Activated CD4-positive, alpha-beta T cell treated with anti-CD3 and anti-CD28 coated beads, Interleukin-2, amount 50 U/mL, for 24 hours (primary cell): ENCODE results near the gene PRR20C.
"Not testable (repeated sequence)": the region's sequence is repeated elsewhere in the genome, so short reads cannot be mapped to it uniquely, and the experiment has no call there.

Experiments used
- DNase-seq, 2 donors: peaks; one replicate each; pipeline ENCODE4 v3.0.0-alpha.2; 2020; ENCODE audit warnings: low read depth in 1 of 2, low spot score in 1 of 2

Gene PRR20C

DNA sequence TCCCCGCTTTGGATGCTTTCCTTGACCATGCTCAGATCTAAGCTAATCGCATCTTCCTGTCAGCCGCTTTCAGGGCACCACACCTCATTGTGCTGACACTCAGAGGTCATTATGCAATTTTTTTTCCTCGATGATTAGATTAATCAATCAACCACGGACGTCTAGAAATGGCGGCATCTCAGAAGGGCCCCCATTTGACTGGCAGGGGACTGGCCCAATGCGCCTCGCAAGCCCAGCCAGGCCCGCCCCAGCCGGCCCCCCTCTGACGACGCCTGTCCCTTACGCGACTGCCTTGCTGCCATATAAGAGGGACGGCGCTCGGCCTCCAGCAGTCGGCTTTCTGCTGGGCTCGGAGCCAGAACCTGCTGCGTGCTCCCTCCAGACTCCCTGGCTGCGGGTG, at the start of gene PRR20C:
Gene PRR20C (plus strand): TSS at position 301 of the 400 bp plus-strand sequence. CDS start 387 bp downstream, outside the sequence.
- DNase-seq: not testable (repeated sequence)

DNA sequence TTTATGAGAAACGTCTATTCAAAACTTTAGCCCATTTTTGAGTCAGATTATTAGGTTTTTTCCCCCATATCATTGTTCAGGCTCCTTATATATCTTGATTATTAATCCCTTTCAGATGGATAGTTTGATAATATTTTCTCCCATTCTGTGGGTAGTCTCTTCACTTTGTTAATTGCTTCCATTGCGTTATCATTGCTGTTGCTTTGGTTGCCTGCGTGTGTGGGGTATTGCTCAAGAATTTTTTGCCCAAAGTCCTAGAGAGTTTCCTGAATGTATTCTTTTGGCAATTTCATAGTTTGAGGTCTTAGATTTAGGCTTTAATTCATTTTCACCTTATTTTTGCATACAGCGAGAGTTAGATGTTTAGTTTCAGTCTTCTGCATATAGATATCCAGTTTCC, 38.9 kb upstream of the PRR20C start:
- no peak for DNase-seq

DNA sequence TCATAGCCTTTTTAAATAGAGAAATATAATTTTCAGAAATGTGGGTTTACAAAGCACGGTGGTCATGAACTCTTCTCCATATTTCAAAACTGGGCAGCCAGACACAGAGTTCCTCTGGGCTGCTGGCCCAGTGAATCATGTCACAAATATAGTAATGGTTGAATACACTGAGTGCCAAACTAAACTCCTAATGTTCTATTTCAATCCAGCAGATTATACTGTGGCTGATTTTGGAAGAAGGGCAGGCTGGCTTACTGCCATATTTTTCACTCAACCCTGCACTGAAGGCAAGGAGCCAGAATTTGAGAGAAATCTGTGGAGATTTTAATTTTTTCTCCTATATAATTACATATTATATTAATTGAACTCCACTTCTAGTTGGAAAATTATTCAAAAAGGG, 30.2 kb upstream of the PRR20C start:
- no peak for DNase-seq

- DNase-seq: no peak
Measured at GRCh38 chr13:57128909-57129308, 25.0 kb upstream of the PRR20C start.

- no peak for DNase-seq
Measured at GRCh38 chr13:57136093-57136492, 17.8 kb upstream of the PRR20C start.

DNA sequence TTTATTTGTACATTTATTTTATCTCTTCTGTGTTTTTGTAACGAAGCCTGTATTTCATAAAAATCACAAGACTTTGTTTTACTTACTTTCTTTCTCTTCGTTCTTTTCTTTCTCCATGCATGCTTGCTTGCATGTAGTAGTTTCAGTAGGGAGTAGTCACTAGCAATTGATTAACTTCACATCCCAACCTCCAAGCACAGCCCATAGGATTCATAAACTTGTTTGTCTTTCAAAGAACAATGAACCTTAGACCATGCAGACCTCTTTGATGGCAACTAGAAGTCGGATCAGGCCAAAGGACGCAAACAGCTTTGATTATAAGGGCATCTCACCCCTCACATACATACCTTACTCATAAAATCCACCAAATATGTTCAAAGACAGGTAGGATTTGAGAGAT, 16.3 kb upstream of the PRR20C start:
- no peak for DNase-seq

DNA sequence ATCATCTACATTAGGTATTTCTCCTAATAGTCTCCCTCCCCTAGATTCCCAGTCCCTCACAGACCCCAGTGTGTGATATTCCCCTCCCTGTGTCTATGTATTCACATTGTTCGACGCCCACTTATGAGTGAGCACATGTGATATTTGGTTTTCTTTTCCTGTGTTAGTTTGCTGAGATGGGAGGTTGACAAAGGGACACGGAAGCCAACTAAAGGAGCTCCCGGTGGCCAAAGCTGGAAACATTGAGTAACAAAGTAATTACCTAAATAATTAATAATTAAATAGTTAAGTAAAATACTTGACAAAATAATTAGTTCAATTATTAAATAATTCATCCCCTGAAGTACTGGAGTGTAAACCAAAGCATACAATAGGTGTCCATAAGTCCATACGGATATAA, 14.9 kb upstream of the PRR20C start:
- DNase-seq: no peak

DNA sequence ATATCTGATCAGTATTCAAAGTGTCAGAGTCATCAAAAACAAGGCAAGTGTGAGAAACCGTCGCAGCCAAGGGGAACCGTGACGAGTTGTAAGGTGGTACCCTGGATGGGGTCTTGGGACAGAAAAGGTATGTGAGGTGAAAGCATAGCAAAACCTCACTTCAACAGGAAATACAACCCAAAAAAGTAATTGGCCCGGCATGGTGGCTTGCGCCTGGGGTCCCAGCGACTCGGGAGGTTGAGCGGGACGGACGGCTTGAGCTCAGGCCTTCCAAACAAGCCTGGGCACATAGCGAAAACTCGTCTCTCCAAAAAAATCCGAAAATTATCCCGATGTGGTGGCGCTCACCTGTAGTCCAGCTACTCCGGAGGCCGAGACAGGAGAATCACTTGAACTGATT, 14.1 kb upstream of the PRR20C start:
- DNase-seq: not testable (repeated sequence)

- DNase-seq: not testable (repeated sequence)
Measured at GRCh38 chr13:57140235-57140968, 13.5 kb upstream of the PRR20C start, which contains the start of gene PRR20A. PRR20A (plus strand) TSS chr13:57140918; CDS start chr13:57141305, 387 bp downstream.

DNA sequence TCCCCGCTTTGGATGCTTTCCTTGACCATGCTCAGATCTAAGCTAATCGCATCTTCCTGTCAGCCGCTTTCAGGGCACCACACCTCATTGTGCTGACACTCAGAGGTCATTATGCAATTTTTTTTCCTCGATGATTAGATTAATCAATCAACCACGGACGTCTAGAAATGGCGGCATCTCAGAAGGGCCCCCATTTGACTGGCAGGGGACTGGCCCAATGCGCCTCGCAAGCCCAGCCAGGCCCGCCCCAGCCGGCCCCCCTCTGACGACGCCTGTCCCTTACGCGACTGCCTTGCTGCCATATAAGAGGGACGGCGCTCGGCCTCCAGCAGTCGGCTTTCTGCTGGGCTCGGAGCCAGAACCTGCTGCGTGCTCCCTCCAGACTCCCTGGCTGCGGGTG, 6.7 kb upstream of the PRR20C start, which contains the start of gene PRR20B:
Gene PRR20B (plus strand): TSS at position 301 of the 400 bp plus-strand sequence. CDS start 387 bp downstream, outside the sequence.
- DNase-seq: not testable (repeated sequence)

DNA sequence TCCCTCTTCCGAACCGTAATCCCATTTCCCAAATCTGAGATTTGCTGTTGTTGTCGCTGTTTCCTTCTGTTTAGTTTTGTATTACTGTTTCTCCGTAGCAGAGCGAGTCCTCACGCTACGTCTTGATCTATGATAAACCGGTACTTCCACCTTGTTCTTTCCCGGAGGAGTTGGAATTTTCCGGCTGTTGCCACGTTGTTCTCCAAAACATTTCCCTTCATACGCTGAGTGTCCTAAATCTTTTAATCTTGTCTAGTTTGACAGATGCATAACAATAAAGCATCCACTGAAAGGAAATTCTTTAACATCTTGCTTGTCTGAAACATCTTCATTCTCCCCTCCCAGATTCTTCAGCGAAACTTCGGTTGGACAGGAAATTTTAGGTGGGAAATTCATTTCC, 5.8 kb upstream of the PRR20C start:
- not testable (repeated sequence) for DNase-seq

DNA sequence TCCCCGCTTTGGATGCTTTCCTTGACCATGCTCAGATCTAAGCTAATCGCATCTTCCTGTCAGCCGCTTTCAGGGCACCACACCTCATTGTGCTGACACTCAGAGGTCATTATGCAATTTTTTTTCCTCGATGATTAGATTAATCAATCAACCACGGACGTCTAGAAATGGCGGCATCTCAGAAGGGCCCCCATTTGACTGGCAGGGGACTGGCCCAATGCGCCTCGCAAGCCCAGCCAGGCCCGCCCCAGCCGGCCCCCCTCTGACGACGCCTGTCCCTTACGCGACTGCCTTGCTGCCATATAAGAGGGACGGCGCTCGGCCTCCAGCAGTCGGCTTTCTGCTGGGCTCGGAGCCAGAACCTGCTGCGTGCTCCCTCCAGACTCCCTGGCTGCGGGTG, 6.5 kb downstream of the PRR20C start, which contains the start of gene PRR20D:
Gene PRR20D (plus strand): TSS at position 301 of the 400 bp plus-strand sequence. CDS start 387 bp downstream, outside the sequence.
- DNase-seq: not testable (repeated sequence)

- DNase-seq: not testable (repeated sequence)
Measured at GRCh38 chr13:57166897-57167296, 13.0 kb downstream of the PRR20C start, which contains the start of gene PRR20E. PRR20E (plus strand) TSS chr13:57167197; CDS start chr13:57167584, 387 bp downstream.

DNA sequence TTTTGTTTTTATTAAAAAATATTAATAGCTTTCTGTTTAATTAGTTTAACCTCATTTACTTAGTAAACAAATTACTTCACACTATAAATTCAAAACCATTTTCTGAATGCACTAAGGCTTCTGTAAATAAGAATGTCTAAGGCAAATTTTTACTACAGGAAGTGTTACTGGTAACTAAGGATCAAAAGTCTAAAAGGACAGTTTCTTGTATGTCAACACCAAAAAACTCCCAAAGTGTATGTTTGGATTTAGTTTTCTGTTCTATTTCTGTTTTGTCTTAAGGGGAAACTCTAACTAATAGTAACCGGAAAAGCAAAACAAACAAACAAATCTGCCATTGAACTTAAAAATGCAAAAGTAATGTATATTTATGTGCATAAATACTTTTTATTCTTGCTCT, 37.8 kb downstream of the PRR20C start:
- DNase-seq: no peak
